Jurkat, Clone E6-1 (cell line): ENCODE measurements around the gene SLC16A5.
"Not testable (repeated sequence)": the region's sequence is repeated elsewhere in the genome, so short reads cannot be mapped to it uniquely, and the experiment has no call there.

ENCODE experiments used
- DNase-seq: peaks from one replicate; pipeline ENCODE4 v3.0.0-alpha.2; 2011; ENCODE audit warnings: low read depth, low spot score
- H3K4me3 ChIP-seq: 2 replicates; pipeline ENCODE4 v1.5.1; 2011; ENCODE audit warnings: mild to moderate bottlenecking, low read length, control low read depth, moderate library complexity

Gene SLC16A5

GRCh38 chr17:75063201-75063600 is 24.6 kb upstream of the SLC16A5 start:
- no peak overlapping the region for H3K4me3 ChIP-seq
- DNase-seq = no peak

- H3K4me3 ChIP-seq = no peak overlapping the region
- no peak for DNase-seq
These were observed 24.1 kb upstream of the SLC16A5 start for GRCh38 chr17:75063626-75064025.

GRCh38 chr17:75064040-75064439 is 23.7 kb upstream of the SLC16A5 start:
- no peak for DNase-seq
- H3K4me3 ChIP-seq = no peak overlapping the region

GRCh38 chr17:75064460-75064859 is 23.3 kb upstream of the SLC16A5 start:
- no peak overlapping the region for H3K4me3 ChIP-seq
- DNase-seq = no peak

- no peak for DNase-seq
- H3K4me3 ChIP-seq = no peak overlapping the region
These were observed 22.7 kb upstream of the SLC16A5 start for GRCh38 chr17:75064867-75065561.

- DNase-seq = no peak
- H3K4me3 ChIP-seq = no peak overlapping the region
These were observed 22.1 kb upstream of the SLC16A5 start for GRCh38 chr17:75065562-75066151.

GRCh38 chr17:75067856-75068255 is 19.9 kb upstream of the SLC16A5 start:
- 0 out of 2 replicates have a peak overlapping the region, but pooled peaks have one; percentile 9 for H3K4me3 ChIP-seq
- peak; percentile 83 for DNase-seq

GRCh38 chr17:75068750-75069149 is 19.0 kb upstream of the SLC16A5 start:
- no peak for DNase-seq
- H3K4me3 ChIP-seq = no peak overlapping the region

- no peak for DNase-seq
- no peak overlapping the region for H3K4me3 ChIP-seq
These were observed 18.0 kb upstream of the SLC16A5 start for GRCh38 chr17:75069783-75070182.

- DNase-seq, H3K4me3 ChIP-seq: not testable (repeated sequence)
These were observed 16.1 kb upstream of the SLC16A5 start for GRCh38 chr17:75071478-75072271.

- DNase-seq, H3K4me3 ChIP-seq: not testable (repeated sequence)
These were observed 14.8 kb upstream of the SLC16A5 start for GRCh38 chr17:75072909-75073308.

GRCh38 chr17:75073618-75074047 is 14.1 kb upstream of the SLC16A5 start:
- no peak overlapping the region for H3K4me3 ChIP-seq
- DNase-seq = no peak

- DNase-seq = no peak
- no peak overlapping the region for H3K4me3 ChIP-seq
These were observed 13.2 kb upstream of the SLC16A5 start for GRCh38 chr17:75074532-75074931.

GRCh38 chr17:75075597-75076336 is 12.0 kb upstream of the SLC16A5 start:
- no peak overlapping the region for H3K4me3 ChIP-seq
- DNase-seq = no peak

GRCh38 chr17:75077072-75077495 is 10.7 kb upstream of the SLC16A5 start:
- no peak for DNase-seq
- H3K4me3 ChIP-seq = no peak overlapping the region

GRCh38 chr17:75077496-75078283 is 10.1 kb upstream of the SLC16A5 start:
- no peak for DNase-seq
- H3K4me3 ChIP-seq = no peak overlapping the region

GRCh38 chr17:75078284-75079022 is 9.3 kb upstream of the SLC16A5 start:
- no peak overlapping the region for H3K4me3 ChIP-seq
- no peak for DNase-seq

GRCh38 chr17:75079023-75079373 is 8.8 kb upstream of the SLC16A5 start:
- no peak overlapping the region for H3K4me3 ChIP-seq

More at GRCh38 chr17:75079023-75079373, 8.8 kb upstream of the SLC16A5 start:
- no peak for DNase-seq
